Natural killer cell (primary cell): ENCODE measurements around the gene IPO11. TPM values are rescaled to one million over a fixed set of nuclear protein-coding genes. Genes with fewer than 3 reads are reported as not detected.

Source experiments
- ATAC-seq, 3 donors: fragments of 150-1000 bp in 2 of 3; fragments of 200-7000 bp in 1 of 3; cut with Tn5 transposase; 1 replicate in 1 of 3; 2 replicates in 2 of 3; pipeline ENCODE4 v1.10.0; 2021; ENCODE audit warnings: mild to moderate bottlenecking in 2 of 3, moderate library complexity in 2 of 3
- DNase-seq, 2 donors: peaks; one replicate each; pipeline versions ENCODE4 v3.0.0 to v3.0.0-alpha.2; 2013 to 2021; ENCODE audit warnings: mixed read lengths in 1 of 2
- H3K27ac ChIP-seq: one replicate; pipeline ENCODE4 v1.5.1; 2013; ENCODE audit warnings: mild to moderate bottlenecking, low read length
- H3K27me3 ChIP-seq: one replicate; pipeline ENCODE4 v1.6.1; 2013; ENCODE audit warnings: low read length; ENCODE audit not compliant: control insufficient read depth, insufficient read depth
- H3K36me3 ChIP-seq: one replicate; pipeline ENCODE4 v1.6.1; 2013; ENCODE audit warnings: low read length; ENCODE audit not compliant: control insufficient read depth, insufficient read depth
- H3K4me1 ChIP-seq: one replicate; pipeline ENCODE4 v1.6.1; 2013; ENCODE audit warnings: low read length; ENCODE audit not compliant: control insufficient read depth, insufficient read depth
- H3K4me3 ChIP-seq: one replicate; pipeline ENCODE4 v1.5.1; 2013; ENCODE audit warnings: low read length
- H3K9me3 ChIP-seq: one replicate; pipeline ENCODE4 v1.6.1; 2013; ENCODE audit warnings: low read length; ENCODE audit not compliant: control insufficient read depth, insufficient read depth
- H3K27ac Mint-ChIP-seq, 2 donors: one replicate each; pipeline ENCODE4 v1.8.0; 2022; ENCODE audit warnings: mild to moderate bottlenecking in 2 of 2, mixed read lengths in 2 of 2, moderate library complexity in 1 of 2
- H3K27me3 Mint-ChIP-seq, 2 donors: one replicate each; pipeline ENCODE4 v1.8.0; 2022; ENCODE audit warnings: low read depth in 2 of 2, mixed read lengths in 2 of 2
- H3K36me3 Mint-ChIP-seq: one replicate; pipeline ENCODE4 v1.8.0; 2022; ENCODE audit warnings: mixed read lengths
- H3K4me1 Mint-ChIP-seq, 2 donors: one replicate each; pipeline ENCODE4 v1.8.0; 2022; ENCODE audit warnings: mixed read lengths in 2 of 2
- H3K4me3 Mint-ChIP-seq: one replicate; pipeline ENCODE4 v1.8.0; 2022; ENCODE audit warnings: mild to moderate bottlenecking, moderate library complexity, mixed read lengths
- H3K9me3 Mint-ChIP-seq, 2 donors: one replicate each; pipeline ENCODE4 v1.8.0; 2022; ENCODE audit warnings: mixed read lengths in 2 of 2
- WGBS: methylation state at CpG from one replicate; pipeline ENCODE4 v1.1.7; 2013; ENCODE audit warnings: missing lambda C conversion rate; ENCODE audit not compliant: insufficient coverage; 5-methylcytosine and 5-hydroxymethylcytosine counted together
- intact Hi-C: fragments of 100-400 bp; cut with micrococcal nuclease; formaldehyde crosslinking; loops from one replicate; pipeline ENCODE4 v1.14.2; 2022
- total RNA-seq, 4 donors: library from RNA; stranded (reverse); fragments of 120-200 nt in 1 of 4; gene quantifications; one replicate each; pipeline versions ENCODE4 v1.2.3 to v1.2.4, GENCODE V29; 2013 to 2022
- TF ChIP-seq, protein P1 (sequence below): fragments of 200-600 bp; IDR thresholded peaks from one replicate; pipeline ENCODE4 v1.8.0; 2022; ENCODE audit warnings: antibody characterized with exemption

IPO11 gene
- total RNA-seq, 3 donors from 2014 or later (not counting 1 experiment from before 2014, with no cell fraction given) = 16.6 to 31.4 (median 30.7) TPM

DNA sequence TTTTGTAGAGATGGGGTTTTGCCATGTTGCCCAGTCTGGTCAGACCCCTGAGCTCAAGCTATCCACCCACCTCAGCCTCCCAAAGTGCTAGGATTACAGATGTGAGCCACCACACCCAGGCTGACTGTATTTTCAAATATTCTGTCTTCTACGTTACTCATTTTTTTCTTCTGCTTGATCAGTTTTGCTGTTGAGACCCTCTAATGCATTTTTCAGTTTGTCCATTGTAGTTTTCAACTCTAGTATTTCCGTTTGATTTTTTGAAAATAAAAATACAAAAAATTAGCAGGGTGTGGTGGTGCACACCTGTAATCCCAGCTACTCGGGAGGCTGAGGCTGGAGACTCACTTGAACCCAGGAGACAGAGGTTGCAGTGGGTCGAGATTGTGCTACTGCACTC, 155.6 kb downstream of the IPO11 start:
- ATAC-seq = no peak

DNA sequence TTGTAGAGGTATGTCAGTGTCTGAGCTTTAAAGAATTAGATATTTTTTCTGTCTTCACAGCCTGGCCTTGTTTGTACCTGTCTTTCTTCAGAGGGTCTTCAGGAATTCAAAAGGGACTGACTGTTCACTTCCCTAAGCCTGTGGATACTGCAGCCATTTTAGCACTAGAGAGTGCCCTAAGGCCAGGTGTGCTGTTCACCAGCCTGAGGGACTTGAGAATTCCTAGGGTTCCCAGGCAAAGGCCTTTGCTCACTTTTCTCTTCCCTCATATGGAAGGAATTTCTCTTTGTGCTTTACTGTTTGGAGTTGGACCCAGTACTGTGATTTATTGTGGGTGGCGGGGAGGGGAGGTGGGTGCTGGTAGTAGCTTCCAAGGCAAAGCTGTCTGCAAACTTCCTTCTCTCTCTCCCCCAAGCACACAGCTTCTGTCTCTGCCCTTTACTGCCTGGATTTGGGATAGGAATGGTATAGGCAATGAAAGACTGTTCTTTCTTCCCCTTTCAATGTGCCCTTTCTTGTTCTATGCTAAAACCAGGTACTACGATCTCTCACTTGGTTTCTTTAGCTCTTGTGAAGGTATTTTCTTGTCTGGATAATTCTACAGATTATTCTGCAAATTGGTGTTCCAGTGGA, 156.4 kb downstream of the IPO11 start:
- no peaks in the 10 kb centered on the region for H3K27me3 ChIP-seq
- H3K9me3 ChIP-seq = peaks cover 13% of the 10 kb centered on the region
- no peak overlapping the region for H3K27ac ChIP-seq
- Mint-ChIP-seq H3K27me3 (no peaks in the 10 kb centered on the region), H3K36me3 (peaks cover 26% of the 10 kb centered on the region), H3K27ac (no peak overlapping the region), H3K4me3 (no peak overlapping the region), H3K4me1 (peaks cover 9 to 11% of the 10 kb centered on the region in 2 donors), H3K9me3 (peaks cover 3 to 5% of the 10 kb centered on the region in 2 donors)
- H3K4me1 ChIP-seq = peaks cover 5% of the 10 kb centered on the region
- H3K36me3 ChIP-seq = no peaks in the 10 kb centered on the region
- DNase-seq (no peak), ATAC-seq (no peak)
- WGBS = no CpG with 5 or more reads among the region's 2 CpGs
- intact Hi-C loops = no loop called here
- no peak overlapping the region for H3K4me3 ChIP-seq
- TF ChIP-seq, protein P1, sequence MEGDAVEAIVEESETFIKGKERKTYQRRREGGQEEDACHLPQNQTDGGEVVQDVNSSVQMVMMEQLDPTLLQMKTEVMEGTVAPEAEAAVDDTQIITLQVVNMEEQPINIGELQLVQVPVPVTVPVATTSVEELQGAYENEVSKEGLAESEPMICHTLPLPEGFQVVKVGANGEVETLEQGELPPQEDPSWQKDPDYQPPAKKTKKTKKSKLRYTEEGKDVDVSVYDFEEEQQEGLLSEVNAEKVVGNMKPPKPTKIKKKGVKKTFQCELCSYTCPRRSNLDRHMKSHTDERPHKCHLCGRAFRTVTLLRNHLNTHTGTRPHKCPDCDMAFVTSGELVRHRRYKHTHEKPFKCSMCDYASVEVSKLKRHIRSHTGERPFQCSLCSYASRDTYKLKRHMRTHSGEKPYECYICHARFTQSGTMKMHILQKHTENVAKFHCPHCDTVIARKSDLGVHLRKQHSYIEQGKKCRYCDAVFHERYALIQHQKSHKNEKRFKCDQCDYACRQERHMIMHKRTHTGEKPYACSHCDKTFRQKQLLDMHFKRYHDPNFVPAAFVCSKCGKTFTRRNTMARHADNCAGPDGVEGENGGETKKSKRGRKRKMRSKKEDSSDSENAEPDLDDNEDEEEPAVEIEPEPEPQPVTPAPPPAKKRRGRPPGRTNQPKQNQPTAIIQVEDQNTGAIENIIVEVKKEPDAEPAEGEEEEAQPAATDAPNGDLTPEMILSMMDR = no peak

More for the DNA sequence above, 155.6 kb downstream of the IPO11 start:
- peaks cover 5% of the 10 kb centered on the region for H3K4me1 ChIP-seq
- peaks cover 3 to 5% of the 10 kb centered on the region in 2 donors for H3K9me3 Mint-ChIP-seq
- no peak overlapping the region for H3K27ac ChIP-seq
- no peak overlapping the region for H3K4me3 ChIP-seq
- no peak overlapping the region for H3K4me3 Mint-ChIP-seq
- H3K9me3 ChIP-seq = peaks cover 13% of the 10 kb centered on the region
- peaks cover 5% of the 10 kb centered on the region in 2 donors for H3K4me1 Mint-ChIP-seq
- peaks cover 26% of the 10 kb centered on the region for H3K36me3 Mint-ChIP-seq
- H3K27me3 Mint-ChIP-seq = no peaks in the 10 kb centered on the region
- 92% methylated on average over 4 of the region's 4 CpGs for WGBS
- H3K27me3 ChIP-seq = no peaks in the 10 kb centered on the region
- H3K27ac Mint-ChIP-seq = no peak overlapping the region
- no peak for DNase-seq
- TF ChIP-seq, protein P1 = no peak
- no peaks in the 10 kb centered on the region for H3K36me3 ChIP-seq
- intact Hi-C loops = no loop called here

DNA sequence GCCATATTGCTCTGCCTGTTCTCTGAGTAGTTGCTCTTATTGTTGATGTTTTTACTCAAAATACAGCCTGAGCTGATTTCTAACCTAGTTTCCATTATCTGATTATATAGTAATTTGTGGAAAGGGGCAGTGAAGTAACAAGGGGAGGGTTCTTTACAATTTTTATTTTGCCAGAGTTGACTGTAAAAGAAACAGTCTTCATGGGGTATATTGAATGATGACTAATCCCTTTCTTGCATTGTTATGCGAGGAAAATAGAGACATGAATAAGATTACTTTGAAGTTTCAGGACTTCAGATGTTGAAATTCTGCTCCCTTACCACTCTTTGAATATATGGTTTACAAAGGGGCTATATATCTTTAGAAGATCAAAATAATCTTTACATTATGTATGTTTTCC, 156.9 kb downstream of the IPO11 start:
- no peak for DNase-seq
- Histone ChIP-seq H3K36me3 (no peaks in the 10 kb centered on the region), H3K4me3 (no peak overlapping the region), H3K27me3 (no peaks in the 10 kb centered on the region), H3K27ac (no peak overlapping the region), H3K4me1 (peaks cover 5% of the 10 kb centered on the region), H3K9me3 (peaks cover 13% of the 10 kb centered on the region)
- Mint-ChIP-seq H3K9me3 (peaks cover 3 to 5% of the 10 kb centered on the region in 2 donors), H3K4me1 (peaks cover 14 to 16% of the 10 kb centered on the region in 2 donors), H3K27me3 (no peaks in the 10 kb centered on the region), H3K4me3 (no peak overlapping the region), H3K36me3 (peaks cover 26% of the 10 kb centered on the region), H3K27ac (no peak overlapping the region)
- no CpG with 5 or more reads among the region's 1 CpG for WGBS
- TF ChIP-seq, protein P1 = no peak
- intact Hi-C loops = no loop called here
- no peak for ATAC-seq
